ENCODE data around the gene EEFSEC. TPM values are rescaled to one million over a fixed set of nuclear protein-coding genes. Genes with fewer than 3 reads are reported as not detected.

Gene EEFSEC
- total and polyA plus RNA-seq, 2 of the 4 experiments (the other 2 are of a cell fraction), result 4.5 to 9.3 TPM

DNA sequence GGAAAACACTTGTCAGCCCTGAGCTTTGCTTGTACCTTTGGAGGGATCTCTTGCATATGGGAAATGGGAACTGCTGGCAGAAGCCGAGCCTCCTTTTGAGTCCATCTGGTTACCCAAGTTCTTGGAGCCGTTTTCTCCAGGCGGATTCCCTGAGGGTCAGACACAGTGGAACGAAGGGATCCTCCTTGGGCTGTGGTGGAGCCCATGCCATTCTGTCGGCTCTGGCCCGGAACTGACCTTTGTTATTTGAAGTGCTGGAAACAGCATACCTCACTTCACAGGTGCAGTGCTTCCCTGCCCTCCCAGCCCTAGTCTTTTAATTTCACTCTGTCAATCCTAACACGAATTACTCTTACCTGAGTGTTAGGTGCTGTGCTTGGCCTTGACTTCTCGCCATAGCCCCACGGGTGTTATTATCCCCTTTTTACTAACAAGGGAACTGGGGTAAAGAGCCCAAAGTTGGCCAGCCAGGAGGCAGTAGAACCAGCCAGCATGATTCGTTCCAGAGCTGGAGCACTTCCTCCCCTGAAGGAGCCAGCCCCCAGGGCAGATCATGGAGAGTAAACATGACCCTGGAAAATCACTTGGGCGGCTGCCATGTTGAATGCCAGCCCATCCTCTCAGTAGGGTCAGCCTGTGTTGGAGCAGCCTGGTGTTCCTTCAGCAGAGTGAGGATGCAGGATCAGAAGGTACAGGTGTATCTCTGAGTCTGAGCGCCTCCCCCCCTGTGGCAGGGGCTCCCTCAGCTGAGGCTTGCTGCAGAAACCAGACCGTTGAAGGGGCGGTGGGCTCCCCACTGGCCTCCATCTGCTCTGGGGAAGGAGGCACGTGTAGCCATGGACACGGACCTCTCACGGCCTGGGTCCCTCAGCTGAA, 170.2 kb downstream of the EEFSEC start:
- TF ChIP-seq MAZ (IDR thresholded peaks at IDR 0.05; ENCODE audit: borderline replicate concordance, low read depth, low read length) (no peak), RFX5 (IDR thresholded peaks at IDR 0.05; ENCODE audit: low read depth, low read length) (no peak), MXI1 (IDR thresholded peaks at IDR 0.05; ENCODE audit: borderline replicate concordance, low read depth, low read length) (no peak)
- TF ChIP-seq, protein P1, sequence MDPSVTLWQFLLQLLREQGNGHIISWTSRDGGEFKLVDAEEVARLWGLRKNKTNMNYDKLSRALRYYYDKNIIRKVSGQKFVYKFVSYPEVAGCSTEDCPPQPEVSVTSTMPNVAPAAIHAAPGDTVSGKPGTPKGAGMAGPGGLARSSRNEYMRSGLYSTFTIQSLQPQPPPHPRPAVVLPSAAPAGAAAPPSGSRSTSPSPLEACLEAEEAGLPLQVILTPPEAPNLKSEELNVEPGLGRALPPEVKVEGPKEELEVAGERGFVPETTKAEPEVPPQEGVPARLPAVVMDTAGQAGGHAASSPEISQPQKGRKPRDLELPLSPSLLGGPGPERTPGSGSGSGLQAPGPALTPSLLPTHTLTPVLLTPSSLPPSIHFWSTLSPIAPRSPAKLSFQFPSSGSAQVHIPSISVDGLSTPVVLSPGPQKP (IDR thresholded peaks at IDR 0.05; ENCODE audit: borderline replicate concordance, low read depth, low read length), result no peak
- H3K23ac ChIP-seq (ENCODE audit: low read depth, low read length), result no peak overlapping the region
- H4K8ac ChIP-seq (ENCODE audit: low read depth in 2 of 2, low read length in 2 of 2), result no peak overlapping the region
- H2AFZ ChIP-seq (replicated peaks; ENCODE audit: low read length, poor library complexity), result no peak overlapping the region
- ATAC-seq (ENCODE audit: low read depth) (no peak), DNase-seq (no peak)
- H2BK20ac ChIP-seq (ENCODE audit: low read depth, low read length), result no peak overlapping the region
- no peak overlapping the region for H3K9ac ChIP-seq (ENCODE audit: low read depth, low read length)
- H3K9me3 ChIP-seq (ENCODE audit: control insufficient read depth, insufficient read depth, low read length), result no peaks in the 10 kb centered on the region
- H3K18ac ChIP-seq (ENCODE audit: low read depth, low read length), result no peak overlapping the region
- ChIA-PET CTCF (interaction anchor here (1.3 to 1.7 kb wide), 2 partner anchors 97 to 153 kb away, joined by 7 read pairs; no protein-coding TSS in a partner anchor), POLR2A (ENCODE audit: unreplicated experiment) (no interaction called here)
- H3K79me1 ChIP-seq (ENCODE audit: low read depth in 1 of 2, low read length in 2 of 2), result no peaks in the 10 kb centered on the region
- no peaks in the 10 kb centered on the region for H3K4me1 ChIP-seq (ENCODE audit: control insufficient read depth, insufficient read depth, low read length)
- H2AK9ac ChIP-seq (replicated peaks; ENCODE audit: low read depth, low read length, poor library complexity), result no peak overlapping the region
- no peak overlapping the region for H3K27ac ChIP-seq (ENCODE audit: insufficient read depth, low read length)
- 100% methylated on average over 2 of the region's 17 CpGs; no CpG with 5 or more reads in 1 of the 2 experiments for WGBS, 2 experiments (ENCODE audit: extremely low coverage in 2 of 2, insufficient read length in 1 of 2)
- no peak overlapping the region for H3K14ac ChIP-seq (replicated peaks; ENCODE audit: low read depth, low read length)
- no TSS peak for BruUV-seq (replicated peaks)
- H3K27me3 ChIP-seq (ENCODE audit: control insufficient read depth, insufficient read depth, low read length), result no peaks in the 10 kb centered on the region
- H4K91ac ChIP-seq (ENCODE audit: insufficient read depth, low read depth, low read length), result no peak overlapping the region
- H4K20me1 ChIP-seq (ENCODE audit: insufficient read depth, low read length), result no peaks in the 10 kb centered on the region; the same call in 1 of the 2 replicates
- no peak overlapping the region for H3K4me3 ChIP-seq (ENCODE audit: insufficient read depth, low read depth, low read length)
- no peak overlapping the region for H2BK15ac ChIP-seq (ENCODE audit: low read depth, low read length)
- H3K56ac ChIP-seq (ENCODE audit: extremely low read depth, insufficient read depth, low read length), result no peak overlapping the region
- dilution Hi-C loops (cut with HindIII; ENCODE audit: low sequenced_read_pairs, unreplicated experiment), result no loop called here
- no peaks in the 10 kb centered on the region for H3K36me3 ChIP-seq (ENCODE audit: control insufficient read depth, insufficient read depth, low read length)
- no peaks in the 10 kb centered on the region for H3K9me1 ChIP-seq (ENCODE audit: insufficient read depth, low read length)
- H3K4ac ChIP-seq (ENCODE audit: low read depth, low read length), result no peak overlapping the region
- H4K5ac ChIP-seq (ENCODE audit: low read depth, low read length), result no peak overlapping the region
- no peak overlapping the region for H2BK5ac ChIP-seq (ENCODE audit: low read depth, low read length, poor library complexity, severe bottlenecking)
- H3K4me2 ChIP-seq (ENCODE audit: low read depth, low read length), result no peak overlapping the region
- in situ Hi-C loops (cut with MboI; ENCODE audit: low sequenced_read_pairs), result no loop called here
- no peak overlapping the region for H2AK5ac ChIP-seq (ENCODE audit: low read depth, low read length)
- intact Hi-C loops (cut with micrococcal nuclease), result no loop called here
- no peak overlapping the region for H2BK120ac ChIP-seq (ENCODE audit: low read depth, low read length)
